HG03442 (cell line): ENCODE data around the gene STIM2.
A peak's percentile ranks its signal among the peaks of the same experiment; 100 is the strongest.
"Not testable (repeated sequence)": the region's sequence is repeated elsewhere in the genome, so short reads cannot be mapped to it uniquely, and the experiment has no call there.

Source experiments
- ATAC-seq: cut with Tn5 transposase; IDR thresholded peaks from one replicate; pipeline ENCODE4 v1.9.1; 2021; ENCODE audit warnings: mild to moderate bottlenecking, moderate library complexity; ENCODE audit not compliant: unreplicated experiment

The STIM2 gene

DNA sequence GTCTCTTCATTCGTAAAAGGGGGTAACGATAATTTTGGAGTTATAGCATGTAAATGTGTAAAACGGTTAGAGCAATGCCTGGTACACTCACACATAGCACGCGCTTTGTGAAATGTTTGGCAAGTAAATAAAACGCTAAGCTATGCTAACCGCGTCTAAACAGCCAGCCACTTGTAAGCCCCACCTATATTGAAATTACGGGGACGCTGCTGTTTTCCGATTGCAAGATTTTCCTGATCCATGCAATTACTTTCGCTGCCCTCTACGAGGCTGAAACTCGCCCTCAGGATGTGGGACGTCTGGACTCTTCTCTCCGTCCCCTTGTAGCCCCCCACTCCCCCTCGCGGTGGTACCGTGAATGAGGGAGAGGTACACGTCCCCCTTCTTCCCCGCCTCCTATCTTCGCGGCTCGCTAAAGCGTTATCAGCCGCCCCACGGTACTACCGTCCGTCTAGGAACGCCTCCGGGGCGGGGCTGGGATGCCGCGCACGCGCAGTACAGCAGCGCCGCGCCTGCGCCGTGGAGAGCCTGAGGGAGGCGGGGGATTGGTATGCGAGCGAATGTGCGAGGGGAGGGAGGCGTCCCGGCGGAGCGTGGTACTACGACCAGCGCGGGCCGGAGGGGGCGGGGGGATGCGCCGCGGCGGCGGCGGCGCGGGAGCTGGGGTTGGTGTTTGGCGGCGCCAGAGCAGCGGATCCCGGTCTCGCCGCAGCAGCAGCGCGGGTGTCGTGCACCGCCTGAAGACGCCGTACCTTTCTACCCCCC is at the start of gene STIM2:
STIM2 (plus strand) TSS at position 685 of the 765 bp plus-strand sequence.
- ATAC-seq, result peak; percentile 53

GRCh38 chr4:26811571-26811970 is 49.1 kb upstream of the STIM2 start:
- not testable (repeated sequence) for ATAC-seq

DNA sequence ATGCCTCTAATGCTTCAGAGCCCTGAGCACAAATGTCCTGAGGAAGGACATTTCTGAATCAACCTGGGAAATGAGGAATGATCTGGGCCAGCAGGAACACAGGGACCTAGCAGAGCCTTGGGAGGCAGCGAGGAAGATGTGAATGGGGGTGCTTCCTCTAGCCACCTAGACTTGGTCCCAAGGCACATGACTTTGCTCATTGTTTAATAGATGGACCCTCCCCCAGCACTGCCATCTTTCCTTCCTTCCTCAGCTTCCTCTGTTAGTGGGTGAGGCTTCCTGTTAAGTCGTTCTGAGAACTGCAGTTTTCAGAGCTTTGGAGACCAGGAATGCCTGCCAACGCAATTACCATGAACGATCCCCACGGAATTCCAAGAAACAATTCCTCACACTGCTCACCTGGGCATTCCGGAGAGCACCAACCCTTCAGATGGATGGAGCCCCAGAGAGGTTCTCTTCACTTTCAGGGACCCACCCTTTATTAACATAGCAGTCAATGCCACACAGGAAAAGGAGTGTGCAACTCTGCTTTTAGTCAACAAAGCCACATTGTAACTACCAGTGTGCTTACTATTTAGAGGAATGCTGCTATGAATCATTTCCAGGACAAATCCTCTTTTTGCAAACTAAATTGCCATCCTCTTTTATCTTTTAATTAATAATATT is 48.5 kb upstream of the STIM2 start:
- ATAC-seq, result no peak

- no peak for ATAC-seq
These were observed 46.9 kb upstream of the STIM2 start for GRCh38 chr4:26813698-26814097.

DNA sequence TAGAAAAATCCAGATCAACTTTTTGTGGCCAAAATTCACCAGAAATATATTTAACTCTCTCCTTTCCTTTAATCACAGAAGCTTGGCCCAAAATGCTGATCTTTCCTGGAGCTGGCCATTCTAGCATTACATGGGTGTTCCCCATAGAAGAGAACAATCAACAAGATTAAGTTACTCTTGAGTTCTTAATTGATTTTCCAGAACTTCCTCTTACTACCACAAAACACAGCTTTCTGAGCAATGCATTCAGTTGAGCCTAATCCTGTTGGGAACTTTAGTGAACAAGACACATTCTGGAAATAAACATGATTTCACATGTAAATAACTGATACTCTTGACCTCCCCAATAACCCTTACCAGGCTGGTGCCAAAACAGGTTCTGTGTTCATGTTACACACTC is 45.4 kb upstream of the STIM2 start:
- ATAC-seq, result no peak

GRCh38 chr4:26815706-26816105 is 44.9 kb upstream of the STIM2 start:
- ATAC-seq, result no peak

GRCh38 chr4:26819026-26819425 is 41.6 kb upstream of the STIM2 start:
- ATAC-seq, result no peak

DNA sequence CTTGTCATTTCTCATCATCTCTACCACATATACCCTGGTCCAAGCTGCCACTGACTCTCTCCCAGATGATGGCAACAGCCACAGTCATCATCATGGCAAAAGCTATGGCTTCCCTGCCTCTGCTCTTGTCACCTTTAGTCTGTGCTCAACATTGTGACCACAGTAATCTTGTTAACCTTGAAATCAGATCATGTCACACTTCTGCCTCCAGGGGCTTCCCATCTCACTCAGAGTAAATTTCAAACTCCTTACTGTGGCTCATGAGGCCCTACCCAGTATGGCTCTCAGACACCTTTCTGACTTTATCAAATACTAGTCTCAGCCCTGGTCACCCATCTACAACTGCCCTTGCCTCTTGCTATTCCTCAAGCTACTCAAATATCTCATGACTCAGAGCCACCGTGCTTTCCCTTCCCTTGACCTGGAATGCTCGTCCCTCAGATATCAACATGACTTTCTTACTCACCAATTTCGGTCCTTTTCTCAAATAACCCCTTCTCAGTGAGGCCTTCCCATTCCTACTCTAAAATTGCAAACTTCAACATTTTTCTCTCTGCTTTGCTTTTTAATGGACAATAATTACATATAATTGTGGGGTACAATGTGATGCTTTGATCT is 41.1 kb upstream of the STIM2 start:
- peak; percentile 33 for ATAC-seq

- no peak for ATAC-seq
These were observed 40.3 kb upstream of the STIM2 start for GRCh38 chr4:26820346-26820745.

DNA sequence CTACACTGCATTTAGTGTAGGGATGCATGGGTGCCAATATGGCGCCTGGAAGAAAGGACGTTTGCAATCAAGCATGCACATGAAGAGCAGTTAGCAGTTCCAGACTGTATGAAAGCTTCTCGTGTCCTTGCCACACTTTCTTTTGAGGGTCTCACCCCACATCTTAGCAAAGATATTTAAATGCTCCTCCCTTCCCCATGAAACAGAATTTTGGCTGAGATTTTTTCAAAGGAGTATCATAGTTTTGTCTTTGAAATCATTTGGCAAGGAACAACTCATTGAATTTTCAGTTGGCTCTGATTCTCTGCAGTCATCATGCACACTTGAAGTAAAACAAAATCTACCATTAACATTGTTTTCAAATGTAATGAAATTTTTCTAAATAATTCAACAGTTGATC is 39.6 kb upstream of the STIM2 start:
- ATAC-seq, result no peak

DNA sequence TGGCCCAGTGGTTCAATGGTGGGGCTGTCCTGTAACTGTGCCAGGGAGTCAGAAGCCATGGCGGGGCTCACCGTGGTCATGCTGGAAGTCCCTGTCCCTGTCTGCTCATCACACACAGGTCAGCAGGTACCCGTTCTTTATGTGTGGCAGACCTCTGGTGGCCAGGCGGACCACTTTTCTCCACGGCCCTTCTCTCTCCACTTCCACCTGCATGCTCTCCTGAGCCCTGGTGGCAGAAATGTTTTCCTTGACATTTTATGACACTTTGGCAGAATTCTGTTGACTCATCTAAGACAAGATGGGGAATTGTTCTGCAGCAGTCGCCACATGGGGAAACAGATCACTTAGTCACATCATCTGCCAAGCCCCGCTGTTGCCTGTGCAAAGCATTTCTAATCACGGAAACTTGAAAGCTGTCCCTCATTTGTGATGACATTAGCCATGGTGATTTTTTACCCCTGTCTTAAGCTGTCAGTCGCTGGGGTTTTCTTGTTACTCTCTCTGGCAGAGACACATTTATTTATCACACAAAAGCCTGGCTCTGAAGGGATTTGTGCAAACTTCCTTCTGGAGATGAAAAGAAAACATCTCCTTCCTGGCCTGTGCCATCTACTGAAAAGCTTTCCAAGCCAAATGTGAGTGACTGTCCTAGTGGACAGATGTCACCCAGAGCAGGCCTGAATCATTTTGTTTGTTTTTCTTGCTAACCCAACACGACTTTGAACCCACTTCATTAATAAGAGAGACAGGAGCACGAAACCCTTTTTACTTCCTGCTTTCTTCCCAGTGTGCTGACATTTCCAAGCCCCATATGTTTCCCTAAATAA is 38.8 kb upstream of the STIM2 start:
- no peak for ATAC-seq

DNA sequence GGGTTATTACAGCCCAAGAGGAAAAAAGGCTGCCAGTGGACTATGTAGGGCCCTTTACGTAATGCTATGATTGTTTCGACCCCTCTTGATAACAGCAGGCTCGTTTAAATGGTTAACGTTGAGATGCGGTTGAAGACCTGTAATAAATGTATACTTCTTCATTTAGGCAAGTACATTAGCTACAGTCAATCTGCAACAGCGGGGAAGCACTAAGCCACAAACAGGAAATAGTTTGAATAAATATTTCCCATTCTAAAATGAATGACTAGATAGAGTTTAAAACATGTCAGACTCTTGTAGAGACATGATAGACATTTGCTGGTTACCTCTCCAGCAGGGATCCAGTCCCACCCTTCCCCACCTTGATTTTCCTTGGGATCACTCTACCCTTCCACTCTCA is 38.1 kb upstream of the STIM2 start:
- peak; percentile 55 for ATAC-seq

DNA sequence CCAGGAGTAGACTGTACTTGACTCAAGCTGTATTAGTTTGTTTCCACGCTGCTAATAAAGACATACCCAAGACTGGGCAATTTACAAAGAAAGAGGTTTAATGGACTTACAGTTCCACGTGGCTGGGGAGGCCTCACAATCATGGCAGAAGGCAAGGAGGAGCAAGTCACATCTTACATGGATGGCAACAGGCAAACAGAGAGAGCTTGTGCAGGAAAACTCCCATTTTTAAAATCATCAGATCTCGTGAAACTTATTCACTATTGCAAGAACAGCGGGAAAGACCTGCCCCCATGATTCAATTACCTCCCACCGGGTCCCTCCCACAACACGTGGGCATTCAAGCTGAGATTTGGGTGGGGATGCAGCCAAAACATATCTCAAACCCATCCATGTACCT is 37.7 kb upstream of the STIM2 start:
- ATAC-seq, result not testable (repeated sequence)

- no peak for ATAC-seq
These were observed 37.1 kb upstream of the STIM2 start for GRCh38 chr4:26823583-26823982.

DNA sequence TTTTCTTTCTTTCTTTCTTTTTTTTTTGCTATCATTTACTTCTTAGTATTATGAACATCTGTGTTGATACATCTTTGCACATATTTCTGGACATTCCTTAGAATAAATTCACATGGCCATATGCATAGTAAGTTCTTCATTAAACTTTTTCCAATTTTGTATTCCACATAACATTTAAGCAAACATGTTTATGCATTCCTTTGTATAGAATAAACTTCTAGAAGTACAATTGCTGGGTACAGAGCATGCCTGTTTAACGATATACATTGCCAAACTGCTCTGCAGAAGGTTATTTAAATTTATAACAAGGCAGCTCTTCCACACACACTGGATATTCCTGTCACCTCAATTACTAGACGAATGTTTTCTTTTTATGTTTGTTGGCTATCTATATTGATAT is 36.0 kb upstream of the STIM2 start:
- no peak for ATAC-seq

GRCh38 chr4:26826721-26827120 is 33.9 kb upstream of the STIM2 start:
- ATAC-seq, result peak; percentile 83

DNA sequence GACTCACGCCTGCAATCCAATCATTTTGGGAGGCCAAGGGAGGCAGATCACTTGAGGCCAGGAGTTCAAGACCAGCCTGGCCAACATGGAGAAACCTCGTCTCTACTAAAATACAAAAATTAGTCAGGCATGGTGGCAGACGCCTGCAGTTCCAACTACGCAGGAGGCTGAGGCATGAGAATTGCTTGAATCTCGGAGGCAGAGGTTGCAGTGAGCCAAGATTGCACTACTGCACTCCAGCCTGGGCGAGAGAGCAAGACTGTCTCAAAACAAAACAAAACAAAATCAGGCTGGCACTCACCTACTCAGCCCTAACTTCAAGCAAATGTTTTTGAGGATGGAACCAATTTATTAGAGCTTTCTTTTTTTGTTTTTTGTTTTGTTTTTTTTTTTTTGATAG is 33.3 kb upstream of the STIM2 start:
- ATAC-seq, result not testable (repeated sequence)

DNA sequence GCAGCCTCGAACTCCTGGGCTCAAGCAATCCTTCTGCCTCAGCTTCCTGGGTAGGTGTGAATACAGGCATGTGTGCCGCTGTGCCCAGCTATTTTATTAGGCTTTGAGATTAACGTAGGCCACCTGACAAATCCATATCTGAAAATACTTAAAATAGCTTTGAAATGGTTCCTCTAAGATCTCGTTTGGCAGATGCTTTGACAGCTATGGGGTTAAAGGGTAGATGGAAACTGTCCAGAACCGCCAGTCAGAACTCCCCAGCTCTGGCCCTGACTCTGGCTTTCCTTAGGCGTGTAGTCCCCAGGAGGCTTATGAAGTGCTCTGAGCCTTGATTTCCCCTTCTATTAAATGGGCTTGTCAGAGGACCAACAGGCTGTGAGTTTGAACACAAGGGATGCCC is 32.8 kb upstream of the STIM2 start:
- ATAC-seq, result no peak

DNA sequence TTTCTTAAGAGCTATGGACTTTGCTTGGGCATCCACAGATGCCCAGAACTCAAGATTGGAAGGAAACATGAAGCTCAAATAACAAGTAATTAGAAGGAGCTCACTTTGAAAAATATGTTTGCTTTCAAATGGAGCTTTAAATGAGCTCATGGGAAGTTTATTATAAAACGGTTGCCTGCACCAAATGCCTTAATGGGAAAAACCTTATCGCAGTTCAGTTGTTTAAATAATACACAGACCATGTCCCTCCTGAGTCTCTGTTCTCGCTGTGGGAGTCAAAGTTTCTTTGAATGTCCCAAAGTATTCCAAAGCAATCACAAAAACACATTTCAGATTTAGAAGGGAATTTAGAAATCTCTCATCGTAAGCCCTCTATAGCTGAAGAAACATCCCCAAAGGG is 31.6 kb upstream of the STIM2 start:
- ATAC-seq, result no peak

GRCh38 chr4:26830033-26830432 is 30.6 kb upstream of the STIM2 start:
- no peak for ATAC-seq

GRCh38 chr4:26830701-26831100 is 29.9 kb upstream of the STIM2 start:
- ATAC-seq, result no peak
